A549 (cell line): Measurements from ENCODE around the gene COX4I2.

Experiments
- CEBPB ChIP-seq, 2 experiments: fragments of >200 bp in 1 of 2; sonication (Bioruptor Twin) in 1 of 2; formaldehyde crosslinking in 1 of 2; IDR thresholded peaks; 2 replicates each; pipeline ENCODE4 v1.6.1; 2012 to 2016
- CHD4 ChIP-seq: fragments of 200-600 bp; sonication (generic); IDR thresholded peaks from 2 replicates; pipeline ENCODE4 v1.6.1; 2016; ENCODE audit warnings: antibody characterized with exemption, mild to moderate bottlenecking, borderline replicate concordance
- EHMT2 ChIP-seq: fragments of 200-600 bp; sonication (generic); IDR thresholded peaks from 2 replicates; pipeline ENCODE4 v1.6.1; 2016; ENCODE audit warnings: antibody characterized with exemption, low read depth, mild to moderate bottlenecking, moderate library complexity
- EP300 ChIP-seq, 2 experiments: fragments of >200 bp; sonication (Bioruptor Twin); formaldehyde crosslinking; IDR thresholded peaks; 2 replicates in 1 of 2; 3 replicates in 1 of 2; pipeline ENCODE4 v1.6.1; 2016 to 2017
- MYC ChIP-seq: IDR thresholded peaks from 2 replicates; pipeline ENCODE4 v1.6.1; 2012; ENCODE audit warnings: mild to moderate bottlenecking, inconsistent platforms, low read length, improper control_type of control experiment, borderline replicate concordance
- NPAS2 ChIP-seq: fragments of 250-450 bp; sonication (Bioruptor Pico); IDR thresholded peaks from 2 replicates; pipeline ENCODE4 v1.8.0; 2022; ENCODE audit warnings: mild to moderate bottlenecking, moderate library complexity, borderline replicate concordance
- POLR2A ChIP-seq: IDR thresholded peaks from 2 replicates; pipeline ENCODE4 v1.6.1; 2012; ENCODE audit warnings: mild to moderate bottlenecking, low read length
- POLR2AphosphoS2 ChIP-seq: conservative IDR thresholded peaks from 2 replicates; pipeline ENCODE4 v1.6.1; 2012; ENCODE audit warnings: low read length, improper control_type of control experiment, inconsistent platforms
- RFX5 ChIP-seq: fragments of 450-650 bp; IDR thresholded peaks from 2 replicates; pipeline ENCODE4 v1.7.1; 2014; ENCODE audit warnings: antibody characterized with exemption, mild to moderate bottlenecking, moderate library complexity
- SMC3 ChIP-seq: fragments of >200 bp; sonication (Bioruptor Twin); formaldehyde crosslinking; IDR thresholded peaks from 3 replicates; pipeline ENCODE4 v1.6.1; 2018; ENCODE audit warnings: inconsistent platforms
- TF ChIP-seq, protein P1 (sequence below): fragments of >200 bp; sonication (Bioruptor Twin); formaldehyde crosslinking; IDR thresholded peaks from 3 replicates; pipeline ENCODE4 v1.5.1; 2016
- TF ChIP-seq, protein P2 (sequence below): fragments of 250-450 bp; sonication (Bioruptor Pico); IDR thresholded peaks from 2 replicates; pipeline ENCODE4 v1.5.0; 2020; ENCODE audit warnings: low read depth, mild to moderate bottlenecking, moderate library complexity

DNA sequence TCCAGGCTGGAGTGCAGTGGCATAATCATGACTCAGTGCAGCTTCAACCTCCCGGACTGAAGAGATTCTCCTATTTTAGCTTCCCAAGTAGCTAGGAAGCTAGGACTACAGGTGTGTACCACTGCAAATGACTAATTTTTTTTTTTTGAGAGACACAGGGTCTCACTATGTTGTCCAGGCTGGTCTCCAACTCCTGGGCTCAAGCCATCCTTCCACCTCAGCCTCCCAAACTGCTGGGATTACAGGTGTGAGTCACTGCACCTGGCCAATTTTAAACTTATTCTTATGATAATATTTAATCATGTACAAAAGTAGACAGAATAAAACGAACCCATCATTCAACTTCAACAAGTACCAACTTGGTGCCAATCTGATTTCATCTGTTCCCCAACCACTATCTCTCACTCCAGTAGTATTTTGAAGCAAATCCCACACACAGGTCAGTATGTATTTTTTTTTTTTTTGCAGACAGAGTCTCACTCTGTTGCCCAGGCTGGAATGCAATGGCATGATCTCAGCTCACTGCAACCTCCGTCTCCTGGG is 52.5 kb downstream of the COX4I2 start:
- TF ChIP-seq CHD4: no peak
- no peak for TF ChIP-seq CEBPB (IDR thresholded peaks at IDR 0.05)
- no peak for TF ChIP-seq SMC3
- TF ChIP-seq, protein P1, sequence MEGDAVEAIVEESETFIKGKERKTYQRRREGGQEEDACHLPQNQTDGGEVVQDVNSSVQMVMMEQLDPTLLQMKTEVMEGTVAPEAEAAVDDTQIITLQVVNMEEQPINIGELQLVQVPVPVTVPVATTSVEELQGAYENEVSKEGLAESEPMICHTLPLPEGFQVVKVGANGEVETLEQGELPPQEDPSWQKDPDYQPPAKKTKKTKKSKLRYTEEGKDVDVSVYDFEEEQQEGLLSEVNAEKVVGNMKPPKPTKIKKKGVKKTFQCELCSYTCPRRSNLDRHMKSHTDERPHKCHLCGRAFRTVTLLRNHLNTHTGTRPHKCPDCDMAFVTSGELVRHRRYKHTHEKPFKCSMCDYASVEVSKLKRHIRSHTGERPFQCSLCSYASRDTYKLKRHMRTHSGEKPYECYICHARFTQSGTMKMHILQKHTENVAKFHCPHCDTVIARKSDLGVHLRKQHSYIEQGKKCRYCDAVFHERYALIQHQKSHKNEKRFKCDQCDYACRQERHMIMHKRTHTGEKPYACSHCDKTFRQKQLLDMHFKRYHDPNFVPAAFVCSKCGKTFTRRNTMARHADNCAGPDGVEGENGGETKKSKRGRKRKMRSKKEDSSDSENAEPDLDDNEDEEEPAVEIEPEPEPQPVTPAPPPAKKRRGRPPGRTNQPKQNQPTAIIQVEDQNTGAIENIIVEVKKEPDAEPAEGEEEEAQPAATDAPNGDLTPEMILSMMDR: no peak
- TF ChIP-seq MYC: no peak
- TF ChIP-seq, protein P2, sequence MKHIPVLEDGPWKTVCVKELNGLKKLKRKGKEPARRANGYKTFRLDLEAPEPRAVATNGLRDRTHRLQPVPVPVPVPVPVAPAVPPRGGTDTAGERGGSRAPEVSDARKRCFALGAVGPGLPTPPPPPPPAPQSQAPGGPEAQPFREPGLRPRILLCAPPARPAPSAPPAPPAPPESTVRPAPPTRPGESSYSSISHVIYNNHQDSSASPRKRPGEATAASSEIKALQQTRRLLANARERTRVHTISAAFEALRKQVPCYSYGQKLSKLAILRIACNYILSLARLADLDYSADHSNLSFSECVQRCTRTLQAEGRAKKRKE: no peak
- TF ChIP-seq NPAS2: no peak
- TF ChIP-seq POLR2A: no peak
- no peak for TF ChIP-seq RFX5
- no peak for TF ChIP-seq EP300 (IDR thresholded peaks at IDR 0.05)
- TF ChIP-seq EHMT2: no peak
- no peak for TF ChIP-seq POLR2AphosphoS2
